Naive B cell (primary cell): ENCODE measurements around the gene ADGRA3. TPM values are rescaled to one million over a fixed set of nuclear protein-coding genes. Genes with fewer than 3 reads are reported as not detected.
"Not testable (repeated sequence)": the region's sequence is repeated elsewhere in the genome, so short reads cannot be mapped to it uniquely, and the experiment has no call there.

ENCODE experiments used
- ATAC-seq, 2 donors: fragments of 150-1000 bp; cut with Tn5 transposase; 2 replicates each; pipeline ENCODE4 v1.10.0; 2021; ENCODE audit warnings: low read depth in 2 of 2, mild to moderate bottlenecking in 2 of 2, moderate library complexity in 2 of 2
- DNase-seq: peaks from one replicate; pipeline ENCODE4 v3.0.0; 2022
- H3K27ac Mint-ChIP-seq, 6 donors: one replicate each; pipeline ENCODE4 v1.8.0; 2020 to 2022; ENCODE audit warnings: mild to moderate bottlenecking in 6 of 6, mixed read lengths in 6 of 6, moderate library complexity in 5 of 6, inconsistent platforms in 2 of 6
- H3K27me3 Mint-ChIP-seq, 3 donors: one replicate each; pipeline ENCODE4 v1.8.0; 2021 to 2022; ENCODE audit warnings: mixed read lengths in 3 of 3, mild to moderate bottlenecking in 1 of 3
- H3K36me3 Mint-ChIP-seq, 2 donors: one replicate each; pipeline ENCODE4 v1.8.0; 2020 to 2022; ENCODE audit warnings: mixed read lengths in 2 of 2, inconsistent platforms in 1 of 2, mild to moderate bottlenecking in 1 of 2
- H3K4me1 Mint-ChIP-seq, 3 donors: one replicate each; pipeline ENCODE4 v1.8.0; 2020 to 2022; ENCODE audit warnings: mixed read lengths in 3 of 3, inconsistent platforms in 1 of 3, mild to moderate bottlenecking in 1 of 3, moderate library complexity in 1 of 3
- H3K4me3 Mint-ChIP-seq, 8 donors: one replicate each; pipeline ENCODE4 v1.8.0; 2020 to 2022; ENCODE audit warnings: mild to moderate bottlenecking in 8 of 8, mixed read lengths in 8 of 8, moderate library complexity in 8 of 8, inconsistent platforms in 2 of 8
- H3K9me3 Mint-ChIP-seq, 7 donors: one replicate each; pipeline ENCODE4 v1.8.0; 2020 to 2022; ENCODE audit warnings: mixed read lengths in 7 of 7, mild to moderate bottlenecking in 5 of 7, inconsistent platforms in 2 of 7, moderate library complexity in 1 of 7
- polyA plus RNA-seq, 6 donors: library from polyadenylated mRNA; unstranded; fragments of 300-500 nt; fragmentation: Illumina TruSeq; gene quantifications; one replicate each; pipeline ENCODE4 v1.2.3, GENCODE V29; 2021; ENCODE audit warnings: low read depth in 6 of 6

ADGRA3 gene
- polyA plus RNA-seq, 6 donors from 2014 or later, result 0.10 to 0.32 TPM; not detected in 4

DNA sequence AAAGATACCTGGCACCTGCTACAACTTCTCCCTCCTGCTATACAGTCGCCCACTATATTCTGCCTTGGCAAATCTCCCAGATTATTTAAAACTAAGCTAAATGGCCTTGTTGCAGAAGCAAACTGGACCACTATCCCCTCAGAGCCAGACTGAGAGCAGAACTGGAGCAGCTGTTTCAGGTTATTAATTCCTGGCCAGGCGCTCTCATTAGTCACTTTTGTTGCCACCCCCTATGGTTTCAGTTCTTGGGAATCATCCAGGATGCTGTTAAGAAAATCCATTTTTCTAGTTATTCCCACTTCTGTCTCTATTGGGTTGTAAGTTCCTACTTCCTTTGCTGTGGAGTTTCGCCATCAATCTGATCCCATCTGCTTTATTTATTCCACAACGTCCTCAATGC is 30.1 kb downstream of the ADGRA3 start:
- no peak for DNase-seq
- no peak overlapping the region for H3K4me3 Mint-ChIP-seq
- H3K4me1 Mint-ChIP-seq, result peaks cover 0 to 12% (median 3%) of the 10 kb centered on the region in 3 donors
- peaks cover 0 to 4% (median 0%) of the 10 kb centered on the region in 7 donors for H3K9me3 Mint-ChIP-seq
- no peak overlapping the region for H3K27ac Mint-ChIP-seq
- no peaks in the 10 kb centered on the region for H3K36me3 Mint-ChIP-seq
- no peaks in the 10 kb centered on the region for H3K27me3 Mint-ChIP-seq
- ATAC-seq, result no peak

GRCh38 chr4:22483551-22483981 is 32.3 kb downstream of the ADGRA3 start:
- Mint-ChIP-seq H3K4me3 (no peak overlapping the region), H3K4me1 (peaks cover 0 to 12% (median 3%) of the 10 kb centered on the region in 3 donors), H3K27ac (no peak overlapping the region)

DNA sequence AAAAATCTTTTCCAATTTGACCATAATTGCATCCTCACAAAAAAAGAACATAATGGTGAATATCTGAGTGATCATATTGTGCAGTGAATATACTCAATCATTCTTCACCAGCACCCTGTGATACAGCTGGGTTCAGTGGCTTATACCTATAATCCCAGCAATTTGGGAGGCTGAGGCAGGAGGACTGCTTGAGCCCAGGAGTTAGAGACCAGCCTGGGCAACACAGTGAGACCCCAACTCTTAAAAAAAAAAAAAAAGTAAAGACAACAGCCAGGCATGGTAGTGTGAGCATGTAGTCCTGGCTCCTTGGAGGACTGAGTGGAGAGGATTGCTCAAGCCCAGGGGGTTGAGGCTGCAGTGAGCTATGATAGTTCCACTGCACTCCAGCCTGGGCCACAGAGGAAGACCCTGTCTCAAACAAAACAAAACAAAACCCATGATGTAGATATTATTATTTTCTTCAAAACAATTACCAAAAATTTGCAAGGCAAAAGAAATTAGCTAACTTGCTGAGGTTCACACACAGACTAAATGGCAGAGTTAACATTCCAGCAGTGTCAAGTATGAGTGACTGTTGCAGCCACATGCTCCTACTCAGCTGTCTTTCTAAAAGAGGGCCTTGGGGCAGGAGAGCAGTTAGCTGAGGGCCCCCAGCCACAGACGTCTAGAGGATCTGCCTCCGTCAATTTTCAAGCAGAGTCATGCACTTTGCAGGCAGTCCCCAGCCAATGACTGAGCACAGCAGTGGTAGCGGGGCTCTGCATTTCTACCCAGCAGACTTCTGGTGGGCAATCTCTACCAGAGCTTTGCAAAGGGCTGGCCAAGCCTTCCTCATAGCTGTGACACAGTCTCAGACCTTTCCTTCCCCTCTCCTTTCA is 33.4 kb downstream of the ADGRA3 start:
- Mint-ChIP-seq H3K27me3 (no peaks in the 10 kb centered on the region), H3K9me3 (peaks cover 0 to 4% (median 0%) of the 10 kb centered on the region in 7 donors), H3K36me3 (no peaks in the 10 kb centered on the region), H3K4me3 (no peak overlapping the region), H3K27ac (peak overlapping the region in 1 of 6 donors; percentile 18), H3K4me1 (peaks cover 0 to 7% (median 3%) of the 10 kb centered on the region in 3 donors)
- no peak for DNase-seq
- no peak for ATAC-seq

More at GRCh38 chr4:22483551-22483981, 32.3 kb downstream of the ADGRA3 start:
- ATAC-seq (no peak), DNase-seq (no peak)
- no peaks in the 10 kb centered on the region for H3K36me3 Mint-ChIP-seq
- no peaks in the 10 kb centered on the region for H3K27me3 Mint-ChIP-seq
- H3K9me3 Mint-ChIP-seq, result peaks cover 0 to 4% (median 0%) of the 10 kb centered on the region in 7 donors

- peaks cover 0 to 7% (median 3%) of the 10 kb centered on the region in 3 donors for H3K4me1 Mint-ChIP-seq
- H3K27me3 Mint-ChIP-seq, result no peaks in the 10 kb centered on the region
- H3K36me3 Mint-ChIP-seq, result no peaks in the 10 kb centered on the region
These were observed 35.1 kb downstream of the ADGRA3 start for GRCh38 chr4:22480675-22481327.

DNA sequence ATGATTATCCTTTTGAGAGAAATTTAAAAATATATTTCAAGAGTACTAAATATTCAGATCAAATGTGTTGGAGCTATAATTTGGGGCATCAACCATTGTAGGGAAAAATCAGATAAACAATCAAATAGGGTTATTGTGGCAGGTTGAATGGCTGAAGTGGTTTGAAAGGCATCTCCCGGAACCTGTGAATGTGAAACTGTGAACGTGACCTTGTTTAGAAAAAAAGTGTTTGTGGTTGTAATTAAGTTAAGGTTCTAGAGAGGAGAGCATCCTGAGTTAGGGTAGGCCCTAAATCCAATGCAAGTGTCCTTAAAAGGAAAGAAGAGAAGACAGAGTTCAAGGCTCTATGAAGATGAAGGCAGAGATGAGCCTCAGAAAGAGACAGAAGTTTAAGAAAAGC is 37.4 kb downstream of the ADGRA3 start:
- ATAC-seq (no peak), DNase-seq (no peak)
- peaks cover 0 to 4% (median 0%) of the 10 kb centered on the region in 7 donors for H3K9me3 Mint-ChIP-seq
- peaks cover 0 to 7% (median 3%) of the 10 kb centered on the region in 3 donors for H3K4me1 Mint-ChIP-seq
- H3K36me3 Mint-ChIP-seq, result no peaks in the 10 kb centered on the region
- no peaks in the 10 kb centered on the region for H3K27me3 Mint-ChIP-seq
- H3K4me3 Mint-ChIP-seq, result no peak overlapping the region
- no peak overlapping the region for H3K27ac Mint-ChIP-seq

More at GRCh38 chr4:22480675-22481327, 35.1 kb downstream of the ADGRA3 start:
- ATAC-seq (no peak), DNase-seq (no peak)
- H3K4me3 Mint-ChIP-seq, result no peak overlapping the region
- no peak overlapping the region for H3K27ac Mint-ChIP-seq
- H3K9me3 Mint-ChIP-seq, result peaks cover 0 to 4% (median 0%) of the 10 kb centered on the region in 7 donors

- H3K36me3 Mint-ChIP-seq, result no peaks in the 10 kb centered on the region
- ATAC-seq (no peak), DNase-seq (no peak)
- no peak overlapping the region for H3K4me3 Mint-ChIP-seq
- no peaks in the 10 kb centered on the region for H3K27me3 Mint-ChIP-seq
- peaks cover 0 to 2% (median 0%) of the 10 kb centered on the region in 7 donors for H3K9me3 Mint-ChIP-seq
- H3K27ac Mint-ChIP-seq, result no peak overlapping the region
- H3K4me1 Mint-ChIP-seq, result peaks cover 0 to under 1% (median 0%) of the 10 kb centered on the region in 3 donors
These were observed 38.1 kb downstream of the ADGRA3 start for GRCh38 chr4:22477813-22478182.

GRCh38 chr4:22477136-22477812 is 38.6 kb downstream of the ADGRA3 start:
- ATAC-seq (no peak), DNase-seq (no peak)
- Mint-ChIP-seq H3K36me3 (no peaks in the 10 kb centered on the region), H3K9me3 (peaks cover 0 to 2% (median 0%) of the 10 kb centered on the region in 7 donors), H3K4me3 (no peak overlapping the region), H3K27ac (no peak overlapping the region), H3K4me1 (no peaks in the 10 kb centered on the region), H3K27me3 (no peaks in the 10 kb centered on the region)

DNA sequence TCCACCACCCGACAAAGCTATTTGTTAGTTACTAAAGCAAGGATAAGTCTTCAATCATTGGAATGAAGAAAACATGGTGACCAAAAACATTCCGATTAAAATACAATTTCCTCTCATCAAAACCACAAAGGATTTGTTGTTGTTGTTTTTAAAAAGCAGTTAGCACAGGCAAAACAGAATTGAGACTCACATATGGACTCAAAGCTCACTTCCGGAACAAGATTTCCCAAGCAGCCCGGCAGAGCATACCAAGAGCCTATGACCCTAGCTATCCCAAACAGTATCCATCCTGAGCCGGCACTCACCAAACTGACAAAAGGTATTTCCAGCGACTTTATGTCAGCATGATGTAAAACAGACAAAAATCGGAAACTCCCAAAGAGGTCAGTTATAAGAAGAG is 39.9 kb downstream of the ADGRA3 start:
- Mint-ChIP-seq H3K27me3 (no peaks in the 10 kb centered on the region), H3K4me1 (no peaks in the 10 kb centered on the region)

GRCh38 chr4:22475311-22475646 is 40.6 kb downstream of the ADGRA3 start:
- not testable (repeated sequence) for H3K27me3 Mint-ChIP-seq, H3K36me3 Mint-ChIP-seq, DNase-seq, H3K9me3 Mint-ChIP-seq, ATAC-seq, H3K4me1 Mint-ChIP-seq, H3K4me3 Mint-ChIP-seq
- peak overlapping the region in 1 of 6 donors; percentile 29 for H3K27ac Mint-ChIP-seq

More for the DNA sequence above, 39.9 kb downstream of the ADGRA3 start:
- no peak for ATAC-seq
- H3K36me3 Mint-ChIP-seq, result no peaks in the 10 kb centered on the region
- peaks cover 0 to 1% (median 0%) of the 10 kb centered on the region in 7 donors for H3K9me3 Mint-ChIP-seq
- H3K4me3 Mint-ChIP-seq, result no peak overlapping the region
- no peak overlapping the region for H3K27ac Mint-ChIP-seq
- DNase-seq, result no peak

- Mint-ChIP-seq H3K36me3 (no peaks in the 10 kb centered on the region), H3K4me1 (no peaks in the 10 kb centered on the region), H3K9me3 (peaks cover 0 to 2% (median 0%) of the 10 kb centered on the region in 7 donors), H3K27me3 (no peaks in the 10 kb centered on the region), H3K4me3 (no peak overlapping the region), H3K27ac (no peak overlapping the region)
- no peak for ATAC-seq
- no peak for DNase-seq
These were observed 41.1 kb downstream of the ADGRA3 start for GRCh38 chr4:22474636-22475310.

DNA sequence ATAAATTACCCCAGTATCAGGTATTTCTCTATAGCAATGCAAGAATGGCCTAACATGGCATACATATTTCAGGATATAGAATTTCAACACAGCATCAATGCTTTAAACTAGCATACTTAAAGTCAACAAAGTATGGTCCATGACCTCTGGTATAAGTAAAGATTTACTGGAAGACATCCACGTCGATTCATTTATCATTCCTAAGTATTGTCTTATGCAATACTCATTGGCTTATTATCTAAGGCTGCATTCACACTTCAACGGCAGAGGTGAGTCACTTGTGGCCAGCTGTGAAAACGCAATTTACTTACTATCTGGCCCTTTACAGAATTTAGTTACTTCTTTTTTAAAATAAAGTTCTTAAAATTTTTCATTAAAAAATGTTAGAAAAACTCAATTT is 42.6 kb downstream of the ADGRA3 start:
- Mint-ChIP-seq H3K27me3 (no peaks in the 10 kb centered on the region), H3K4me1 (no peaks in the 10 kb centered on the region), H3K27ac (no peak overlapping the region), H3K36me3 (no peaks in the 10 kb centered on the region), H3K4me3 (no peak overlapping the region), H3K9me3 (peaks cover 0 to 2% (median 0%) of the 10 kb centered on the region in 7 donors)
- DNase-seq, result no peak
- ATAC-seq, result no peak

GRCh38 chr4:22471999-22472461 is 43.8 kb downstream of the ADGRA3 start:
- Mint-ChIP-seq H3K4me1 (no peaks in the 10 kb centered on the region), H3K9me3 (peaks cover 0 to 2% (median 0%) of the 10 kb centered on the region in 7 donors), H3K27me3 (no peaks in the 10 kb centered on the region), H3K27ac (peak overlapping the region in 1 of 6 donors; percentile 39), H3K4me3 (no peak overlapping the region), H3K36me3 (no peaks in the 10 kb centered on the region)
- ATAC-seq (no peak), DNase-seq (no peak)

- Mint-ChIP-seq H3K9me3 (peaks cover 0 to 2% (median 0%) of the 10 kb centered on the region in 7 donors), H3K36me3 (no peaks in the 10 kb centered on the region), H3K4me3 (no peak overlapping the region), H3K4me1 (no peaks in the 10 kb centered on the region), H3K27ac (no peak overlapping the region), H3K27me3 (no peaks in the 10 kb centered on the region)
- ATAC-seq (no peak), DNase-seq (no peak)
These were observed 44.4 kb downstream of the ADGRA3 start for GRCh38 chr4:22471419-22471818.
